H7 (cell line): ENCODE data around the gene WNK2. TPM values are rescaled to one million over a fixed set of nuclear protein-coding genes. Genes with fewer than 3 reads are reported as not detected.

Experiments used
- DNase-seq: peaks from one replicate; pipeline ENCODE4 v3.0.0; 2012
- H3K27me3 ChIP-seq: 2 replicates; pipeline ENCODE4 v1.6.0; 2011; ENCODE audit warnings: mild to moderate bottlenecking, low read length; ENCODE audit not compliant: control insufficient read depth, insufficient read depth
- H3K36me3 ChIP-seq: replicated peaks from 2 replicates; pipeline ENCODE4 v1.5.1; 2011; ENCODE audit warnings: low read length; ENCODE audit not compliant: control insufficient read depth, insufficient read depth
- H3K4me3 ChIP-seq: 2 replicates; pipeline ENCODE4 v1.5.1; 2011; ENCODE audit warnings: low read depth, mild to moderate bottlenecking, control low read depth, low read length, moderate library complexity; ENCODE audit not compliant: insufficient read depth
- total RNA-seq: library from RNA; depleted of rRNA; stranded (reverse); fragments of >200 nt; shearing (Covaris generic); gene quantifications from 2 replicates; pipeline ENCODE4 v1.2.3, GENCODE V29; 2014

Gene WNK2
- total RNA-seq, 1 experiment from 2014 or later: 13.3 TPM

- H3K36me3 ChIP-seq: peaks cover 2% of the 10 kb centered on the region
- no peak overlapping the region for H3K4me3 ChIP-seq
- H3K27me3 ChIP-seq: no peaks in the 10 kb centered on the region
- peak; percentile 59 for DNase-seq
Observed at GRCh38 chr9:93258818-93259489, 75.0 kb downstream of the WNK2 start.

- Histone ChIP-seq H3K27me3 (no peaks in the 10 kb centered on the region), H3K36me3 (peaks cover 1% of the 10 kb centered on the region), H3K4me3 (no peak overlapping the region)
- peak; percentile 39 for DNase-seq
Observed at GRCh38 chr9:93259490-93260262, 75.7 kb downstream of the WNK2 start.

- Histone ChIP-seq H3K4me3 (no peak overlapping the region), H3K36me3 (peaks cover 2% of the 10 kb centered on the region; the same call in 1 of the 2 replicates), H3K27me3 (no peaks in the 10 kb centered on the region)
- peak; percentile 28 for DNase-seq
Observed at GRCh38 chr9:93260263-93261066, 76.5 kb downstream of the WNK2 start.

- no peaks in the 10 kb centered on the region for H3K27me3 ChIP-seq
- H3K4me3 ChIP-seq: no peak overlapping the region
- DNase-seq: peak; percentile 78
- H3K36me3 ChIP-seq: peaks cover 2% of the 10 kb centered on the region; the same call in 1 of the 2 replicates
Observed at GRCh38 chr9:93261281-93261680, 77.3 kb downstream of the WNK2 start.

GRCh38 chr9:93261735-93262523 lies 78.0 kb downstream of the WNK2 start:
- Histone ChIP-seq H3K27me3 (no peaks in the 10 kb centered on the region), H3K4me3 (no peak overlapping the region), H3K36me3 (peaks cover 2% of the 10 kb centered on the region; the same call in 1 of the 2 replicates)
- peak; percentile 41 for DNase-seq

- no peaks in the 10 kb centered on the region for H3K27me3 ChIP-seq
- H3K4me3 ChIP-seq: no peak overlapping the region
- peaks cover 2% of the 10 kb centered on the region; the same call in 1 of the 2 replicates for H3K36me3 ChIP-seq
- peak; percentile 56 for DNase-seq
Observed at GRCh38 chr9:93262537-93263310, 78.8 kb downstream of the WNK2 start.

GRCh38 chr9:93263334-93264229 lies 79.6 kb downstream of the WNK2 start:
- peak; percentile 52 for DNase-seq
- no peaks in the 10 kb centered on the region for H3K27me3 ChIP-seq
- H3K4me3 ChIP-seq: no peak overlapping the region
- peaks cover 2% of the 10 kb centered on the region; the same call in 1 of the 2 replicates for H3K36me3 ChIP-seq

GRCh38 chr9:93264338-93265125 lies 80.6 kb downstream of the WNK2 start:
- Histone ChIP-seq H3K36me3 (peaks cover 5% of the 10 kb centered on the region; the same call in 1 of the 2 replicates), H3K4me3 (no peak overlapping the region), H3K27me3 (no peaks in the 10 kb centered on the region)
- peak; percentile 44 for DNase-seq

- no peaks in the 10 kb centered on the region for H3K27me3 ChIP-seq
- peaks cover 6% of the 10 kb centered on the region; the same call in 1 of the 2 replicates for H3K36me3 ChIP-seq
- no peak for DNase-seq
- H3K4me3 ChIP-seq: no peak overlapping the region
Observed at GRCh38 chr9:93265301-93265971, 81.5 kb downstream of the WNK2 start.

GRCh38 chr9:93265972-93266371 lies 82.0 kb downstream of the WNK2 start:
- DNase-seq: no peak
- Histone ChIP-seq H3K27me3 (no peaks in the 10 kb centered on the region), H3K4me3 (no peak overlapping the region), H3K36me3 (peaks cover 6% of the 10 kb centered on the region; the same call in 1 of the 2 replicates)

GRCh38 chr9:93266521-93267001 lies 82.6 kb downstream of the WNK2 start:
- H3K27me3 ChIP-seq: no peaks in the 10 kb centered on the region
- H3K4me3 ChIP-seq: no peak overlapping the region
- DNase-seq: peak; percentile 27
- H3K36me3 ChIP-seq: peaks cover 6% of the 10 kb centered on the region; the same call in 1 of the 2 replicates
